LHCN-M2 (cell line): ENCODE measurements around the gene CLASRP. TPM values are rescaled to one million over a fixed set of nuclear protein-coding genes. Genes with fewer than 3 reads are reported as not detected.
A peak's percentile ranks its signal among the peaks of the same experiment; 100 is the strongest.

Source experiments
- DNase-seq: peaks from one replicate; pipeline ENCODE4 v3.0.0-alpha.2; 2012; ENCODE audit warnings: low read depth
- total RNA-seq: library from RNA; depleted of rRNA; stranded (reverse); fragments of >200 nt; gene quantifications from 2 replicates; pipeline ENCODE4 v1.2.3, GENCODE V29; 2014

CLASRP gene
- total RNA-seq, 1 experiment from 2014 or later: 76.0 TPM

- no peak for DNase-seq
Observed at GRCh38 chr19:45061965-45062364, 23.1 kb downstream of the CLASRP start.

DNA sequence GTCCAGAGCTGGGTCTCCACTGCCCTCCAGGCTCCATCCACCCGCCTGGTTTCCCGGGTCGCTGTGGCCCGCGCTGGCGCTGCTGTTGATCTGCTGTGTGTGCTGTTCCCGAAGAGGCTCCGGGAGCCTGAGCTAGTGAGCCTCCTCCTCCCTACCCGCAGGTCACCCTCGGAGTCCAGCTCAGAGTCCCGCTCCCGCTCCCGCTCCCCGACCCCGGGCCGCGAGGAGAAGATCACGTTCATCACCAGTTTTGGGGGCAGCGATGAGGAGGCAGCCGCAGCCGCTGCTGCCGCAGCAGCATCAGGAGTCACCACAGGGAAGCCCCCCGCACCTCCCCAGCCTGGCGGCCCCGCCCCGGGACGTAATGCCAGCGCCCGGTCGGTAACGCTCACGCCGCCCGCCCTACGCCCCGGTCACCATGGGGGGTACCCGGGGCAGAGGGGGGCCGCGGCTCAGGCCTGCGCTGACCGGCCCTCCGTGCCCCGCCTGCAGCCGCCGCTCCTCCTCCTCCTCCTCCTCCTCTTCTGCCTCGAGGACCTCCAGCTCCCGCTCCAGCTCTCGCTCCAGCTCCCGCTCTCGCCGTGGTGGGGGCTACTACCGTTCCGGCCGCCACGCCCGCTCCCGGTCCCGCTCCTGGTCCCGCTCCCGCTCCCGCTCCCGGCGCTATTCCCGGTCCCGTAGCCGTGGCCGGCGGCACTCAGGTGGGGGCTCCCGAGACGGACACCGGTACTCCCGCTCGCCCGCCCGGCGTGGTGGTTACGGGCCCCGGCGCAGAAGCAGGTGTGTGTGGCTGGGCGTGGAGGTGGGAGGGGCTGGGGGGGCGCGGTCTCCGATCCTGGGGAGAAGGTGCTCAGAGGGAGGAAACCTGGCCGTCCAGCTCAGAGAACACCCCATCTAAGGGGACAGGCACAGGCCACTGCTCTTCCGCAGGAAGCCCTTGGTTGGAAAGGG is 25.3 kb downstream of the CLASRP start:
- no peak for DNase-seq

DNA sequence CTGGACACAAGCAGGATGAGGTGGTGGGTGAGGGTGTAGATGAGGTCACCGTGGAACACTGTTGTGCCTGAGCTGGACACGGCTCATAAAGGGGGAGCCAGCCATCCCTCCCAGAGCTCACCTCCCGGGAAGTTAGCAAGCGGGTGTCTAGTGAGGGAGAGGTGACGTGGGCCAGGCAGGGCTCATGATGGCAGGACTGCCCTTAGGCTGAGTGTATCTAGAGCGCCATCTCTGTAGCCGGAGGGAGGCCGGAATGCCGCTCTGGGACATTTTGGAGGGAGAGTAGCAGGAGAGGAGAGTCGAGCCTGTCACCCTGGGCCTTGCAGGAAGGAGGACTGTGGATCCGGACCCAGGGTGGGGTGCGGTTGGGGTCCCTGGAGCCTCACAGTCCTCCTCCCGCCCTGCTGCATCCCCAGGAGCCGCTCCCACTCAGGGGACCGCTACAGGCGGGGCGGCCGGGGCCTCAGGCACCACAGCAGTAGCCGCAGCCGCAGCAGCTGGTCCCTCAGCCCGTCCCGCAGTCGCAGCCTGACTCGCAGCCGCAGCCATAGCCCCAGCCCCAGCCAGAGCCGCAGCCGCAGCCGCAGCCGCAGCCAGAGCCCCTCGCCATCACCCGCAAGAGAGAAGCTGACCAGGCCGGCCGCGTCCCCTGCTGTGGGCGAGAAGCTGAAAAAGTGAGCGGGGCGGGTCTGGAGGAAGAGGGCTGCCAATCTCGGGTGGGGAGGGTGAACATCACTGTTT is 28.2 kb downstream of the CLASRP start:
- DNase-seq: no peak

GRCh38 chr19:45068041-45068440 is 29.2 kb downstream of the CLASRP start:
- DNase-seq: no peak

DNA sequence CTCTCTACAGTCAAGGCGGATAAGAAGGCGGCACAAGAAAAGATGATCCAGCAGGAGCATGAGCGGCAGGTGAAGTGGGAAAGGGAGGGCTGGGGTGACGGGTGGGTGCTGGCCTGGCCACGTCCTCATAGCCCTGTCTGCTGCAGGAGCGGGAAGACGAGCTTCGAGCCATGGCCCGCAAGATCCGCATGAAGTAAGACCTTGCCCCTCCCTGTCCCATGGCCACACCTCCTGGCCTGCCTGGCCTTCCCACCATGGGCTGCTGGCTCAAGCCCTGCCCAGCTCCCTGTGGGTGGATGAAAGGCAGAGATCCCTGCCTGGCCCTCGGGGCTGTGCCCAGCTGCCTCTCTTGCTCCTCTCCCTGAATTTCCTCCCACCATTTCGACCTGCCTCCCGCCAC is 30.2 kb downstream of the CLASRP start:
- DNase-seq: no peak

DNA sequence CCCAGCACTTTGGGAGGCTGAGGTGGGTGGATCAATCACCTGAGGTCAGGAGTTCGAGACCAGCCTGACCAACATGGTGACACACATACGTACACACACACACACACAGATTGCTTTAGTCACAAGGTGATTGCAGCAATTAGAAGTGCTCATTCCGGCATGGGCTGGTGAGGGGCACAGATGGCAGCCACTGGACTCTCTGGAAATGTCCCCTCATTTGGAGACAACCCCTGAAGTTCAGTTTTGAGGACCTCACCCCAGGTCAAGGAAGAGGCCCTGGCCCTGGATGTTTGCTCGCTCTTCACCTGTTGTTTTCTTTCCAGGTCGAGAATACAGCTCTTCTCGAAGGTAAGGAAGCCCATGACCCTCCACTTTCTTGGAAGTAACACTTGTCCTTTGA is 31.4 kb downstream of the CLASRP start:
- no peak for DNase-seq

- DNase-seq: no peak
Observed at GRCh38 chr19:45070861-45071544, 32.2 kb downstream of the CLASRP start.

GRCh38 chr19:45071545-45071938 is 32.7 kb downstream of the CLASRP start:
- DNase-seq: no peak

DNA sequence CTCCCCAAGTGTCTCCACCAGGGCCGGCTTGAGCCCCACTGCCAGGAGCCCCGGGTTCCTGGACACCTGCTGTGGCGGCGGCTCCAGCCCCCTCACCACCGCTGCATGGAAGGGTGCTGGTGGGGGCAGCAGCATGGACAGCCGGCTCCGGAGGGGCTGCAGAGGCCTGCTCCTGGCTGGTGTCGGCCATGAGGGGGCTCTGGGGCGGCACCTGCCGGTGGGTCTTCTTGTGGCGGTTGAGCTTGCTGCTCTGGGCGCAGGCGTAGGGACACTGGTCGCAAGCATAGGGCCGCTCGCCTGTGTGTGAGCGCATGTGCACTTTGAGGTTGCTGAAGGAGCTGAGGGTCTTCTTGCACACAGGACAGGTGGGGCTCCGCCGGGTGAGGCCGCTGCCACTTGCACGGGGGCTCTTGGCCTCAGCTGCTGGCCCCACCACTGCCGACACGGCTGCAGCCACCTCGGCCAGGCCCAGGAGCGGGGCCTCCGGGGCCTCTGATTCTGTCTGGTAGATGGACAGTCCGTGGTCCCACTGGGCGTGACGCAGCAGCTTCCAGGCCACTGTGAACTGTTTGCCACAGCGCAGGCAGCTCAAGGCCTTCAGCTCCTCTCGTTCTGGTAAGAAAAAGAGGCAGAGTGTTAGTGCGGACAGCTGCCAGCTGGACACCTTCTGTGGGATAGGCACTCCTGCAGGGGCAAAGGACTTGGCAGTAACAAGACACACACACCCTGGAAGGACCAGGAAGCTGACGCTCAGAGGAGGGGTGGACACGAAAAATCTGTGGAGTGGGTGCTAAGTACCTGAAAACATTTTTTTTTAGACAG is 33.3 kb downstream of the CLASRP start:
- DNase-seq: no peak

GRCh38 chr19:45074744-45075300 is 36.0 kb downstream of the CLASRP start:
- no peak for DNase-seq

- DNase-seq: no peak
Observed at GRCh38 chr19:45075301-45076028, 36.6 kb downstream of the CLASRP start.

GRCh38 chr19:45076029-45076850 is 37.4 kb downstream of the CLASRP start, which contains the start of gene ZNF296:
TSS of gene ZNF296 (minus strand) at chr19:45076478. CDS start at chr19:45076373, 105 bp downstream.
- no peak for DNase-seq

- no peak for DNase-seq
Observed at GRCh38 chr19:45076851-45077730, 38.2 kb downstream of the CLASRP start.

DNA sequence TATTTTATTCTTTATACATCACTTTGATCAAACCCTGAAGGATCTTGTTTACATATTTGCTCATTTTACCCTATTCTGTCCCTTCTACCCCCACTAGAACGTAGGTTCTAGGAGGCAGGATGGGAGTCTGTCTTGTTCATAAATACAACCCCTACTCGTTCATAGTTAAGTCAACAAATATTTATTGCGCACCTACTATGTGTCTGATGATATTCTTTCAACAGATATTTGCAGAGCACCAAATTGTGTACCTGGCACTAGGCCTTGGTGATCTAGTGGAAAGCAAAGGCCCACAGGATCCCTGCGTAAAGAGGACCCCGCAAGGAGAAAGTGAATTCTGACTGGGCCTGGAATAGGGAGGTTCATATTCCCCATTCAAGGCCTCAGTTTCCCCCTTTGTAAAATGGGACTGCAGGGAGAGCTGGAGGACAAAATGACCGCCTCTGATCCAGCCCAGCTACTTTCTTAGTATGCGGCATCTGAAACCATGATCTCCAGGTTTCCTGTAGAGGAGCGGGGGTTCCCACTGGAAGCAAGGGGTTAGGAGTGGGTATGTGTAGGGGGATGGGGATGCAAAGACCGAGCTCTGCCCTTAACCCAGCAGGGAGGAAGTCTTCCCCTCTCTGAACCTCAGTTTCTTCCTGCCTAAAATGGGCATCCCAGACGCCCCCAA is 39.7 kb downstream of the CLASRP start:
- DNase-seq: no peak

DNA sequence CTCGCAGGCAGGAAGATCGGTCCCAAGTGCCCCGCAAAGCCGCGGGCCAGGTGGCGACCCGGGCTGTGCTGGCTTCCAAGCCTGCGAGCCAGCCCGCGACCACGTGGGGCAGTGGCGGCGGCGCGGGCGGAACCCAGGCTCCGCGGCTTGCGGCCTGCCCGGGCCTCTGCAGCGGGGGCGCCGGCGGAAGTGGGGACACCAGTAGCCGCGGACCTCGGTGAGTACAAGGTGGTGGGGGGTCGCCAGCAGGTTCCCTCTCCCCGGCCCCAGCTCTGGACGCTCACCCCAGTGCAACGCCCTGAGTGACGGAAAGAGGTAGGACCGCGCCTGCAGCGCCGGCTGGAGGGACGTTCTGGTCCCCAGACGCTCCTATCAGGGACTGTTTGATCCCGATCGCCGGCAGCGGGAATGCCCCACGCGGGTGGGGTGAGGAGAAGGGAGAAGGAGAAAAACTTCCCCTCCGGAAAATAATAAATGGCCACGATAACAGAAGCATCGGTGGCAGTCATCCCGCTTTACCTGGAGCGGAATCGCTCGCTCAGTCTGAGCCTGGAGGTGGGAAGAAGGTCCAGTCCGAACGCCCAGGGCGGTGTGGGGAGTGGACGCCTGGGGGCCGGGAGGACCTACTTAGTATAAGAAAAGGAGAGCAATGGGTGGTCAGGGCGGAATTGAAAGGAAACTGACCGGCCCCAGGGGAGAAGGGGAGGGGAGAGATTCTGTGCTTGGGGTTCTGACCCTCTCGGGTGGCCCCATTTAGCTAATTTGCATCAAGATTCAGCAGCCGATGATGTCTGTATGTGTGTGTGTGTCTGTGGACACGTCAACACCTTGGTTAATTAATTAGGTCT is 40.4 kb downstream of the CLASRP start, which contains the start of gene GEMIN7:
Gene GEMIN7, plus strand, starts transcription at position 198 of the 848 bp plus-strand sequence. CDS start 10,855 bp downstream, outside the sequence.
- peak; percentile 66 for DNase-seq

- no peak for DNase-seq
Observed at GRCh38 chr19:45079911-45080370, 41.1 kb downstream of the CLASRP start.
